Prostate gland (tissue), 2 donors: ENCODE results near the gene KIFC3.

Source experiments
- CTCF ChIP-seq, 4 experiments: fragments of 200-600 bp in 2 of 4; fragments of 450-650 bp in 2 of 4; sonication (generic) in 2 of 4; IDR thresholded peaks; 1 replicate in 3 of 4; 2 replicates in 1 of 4; pipeline ENCODE4 v1.5.1; 2016 to 2019; ENCODE audit warnings: antibody characterized with exemption in 4 of 4, mild to moderate bottlenecking in 2 of 4, moderate library complexity in 2 of 4
- POLR2A ChIP-seq: fragments of 450-650 bp; IDR thresholded peaks from one replicate; pipeline ENCODE4 v1.6.1; 2016; ENCODE audit warnings: antibody characterized with exemption, mild to moderate bottlenecking
- POLR2AphosphoS5 ChIP-seq: sonication (generic); formaldehyde crosslinking; IDR thresholded peaks from one replicate; pipeline ENCODE4 v1.6.1; 2017; ENCODE audit warnings: antibody characterized with exemption

GRCh38 chr16:57749856-57750452, 52.3 kb downstream of the KIFC3 start:
- TF ChIP-seq CTCF (IDR thresholded peaks at IDR 0.05) (no peak), POLR2A (no peak), POLR2AphosphoS5 (no peak)
